K562 (cell line): ENCODE measurements around the gene ADORA2B. TPM values are rescaled to one million over a fixed set of nuclear protein-coding genes. Genes with fewer than 3 reads are reported as not detected.

Experiments used
- ATAC-seq: fragments of 200-7000 bp; cut with Tn5 transposase; 3 replicates; pipeline ENCODE4 v1.9.1; 2020; ENCODE audit warnings: moderate library complexity
- BruUV-seq: library from RNA; stranded (reverse); fragments of 400-500 nt; replicated peaks from 2 replicates; lab custom pipeline; 2021; lab: Mats Ljungman, UMichigan
- CTCF ChIA-PET: fragments of 300-600 bp; formaldehyde crosslinking; extraction: SDS; loops from one replicate; lab custom pipeline; 2021; ENCODE audit warnings: low intra/inter-chr PET ratio; lab: Yijun Ruan, JAX
- POLR2A ChIA-PET: fragments of 300-600, 350-650 bp; sonication (Branson Sonifier 250); formaldehyde crosslinking; extraction: SDS; loops from one replicate; lab custom pipeline; 2021; ENCODE audit warnings: antibody characterized with exemption, inconsistent platforms; lab: Yijun Ruan, JAX
- DNase-seq, 4 experiments: peaks; one replicate each; pipeline versions ENCODE4 v3.0.0 to v3.0.0-alpha.2; 2011 to 2018; ENCODE audit warnings: low spot score in 3 of 4, mixed read lengths in 3 of 4; ENCODE audit errors: extremely low read depth in 1 of 4
- FAIRE-seq: peaks from 2 replicates; lab custom pipeline; 2011; peaks lifted over from hg19 to GRCh38; lab: Jason Lieb, UNC
- H2AFZ ChIP-seq: 2 replicates; pipeline ENCODE4 v1.6.0; 2011; ENCODE audit warnings: low read depth, low read length, control low read depth, inconsistent platforms
- H3K27ac ChIP-seq: fragments of 200-600 bp; 3 replicates; pipeline ENCODE4 v1.8.0; 2011; ENCODE audit warnings: low read depth, mild to moderate bottlenecking, control low read depth, inconsistent platforms, low read length, moderate library complexity, mixed read lengths; ENCODE audit errors: extremely low read depth
- H3K27me3 ChIP-seq, 2 experiments: fragments of 300-600 bp in 1 of 2; 2 replicates in 1 of 2; 3 replicates in 1 of 2; pipeline versions ENCODE4 v1.6.0 to v1.8.0; 2011; ENCODE audit warnings: inconsistent platforms in 2 of 2, low read length in 2 of 2, mild to moderate bottlenecking in 1 of 2, mixed read lengths in 1 of 2, moderate library complexity in 1 of 2; ENCODE audit not compliant: control insufficient read depth in 2 of 2, insufficient read depth in 2 of 2
- H3K36me3 ChIP-seq: fragments of 300-600 bp; 3 replicates; pipeline ENCODE4 v1.8.0; 2011; ENCODE audit warnings: mild to moderate bottlenecking, low read length, inconsistent platforms; ENCODE audit not compliant: control insufficient read depth, insufficient read depth
- H3K4me1 ChIP-seq, 2 experiments: fragments of 200-600 bp in 1 of 2; replicated peaks in 1 of 2; 2 replicates in 1 of 2; 3 replicates in 1 of 2; pipeline versions ENCODE4 v1.5.1 to v1.8.0; 2011; ENCODE audit warnings: inconsistent platforms in 2 of 2, low read length in 2 of 2, mild to moderate bottlenecking in 1 of 2, mixed read lengths in 1 of 2, moderate library complexity in 1 of 2; ENCODE audit not compliant: control insufficient read depth in 2 of 2, insufficient read depth in 2 of 2
- H3K4me2 ChIP-seq: 2 replicates; pipeline ENCODE4 v1.6.1; 2011; ENCODE audit warnings: low read length, control low read depth, inconsistent platforms, mixed read lengths; ENCODE audit not compliant: insufficient read depth
- H3K4me3 ChIP-seq: fragments of 200-600 bp; sonication (generic), shearing (Covaris generic); 2 replicates; pipeline ENCODE4 v1.5.1; 2016; ENCODE audit warnings: control low read depth, inconsistent platforms
- H3K79me2 ChIP-seq: fragments of 200-600 bp; 3 replicates; pipeline ENCODE4 v1.8.0; 2011; ENCODE audit warnings: low read length, inconsistent platforms; ENCODE audit not compliant: control insufficient read depth, insufficient read depth
- H3K9ac ChIP-seq, 2 experiments: 2 replicates each; pipeline versions ENCODE4 v1.6.0 to v1.6.1; 2011; ENCODE audit warnings: low read depth in 2 of 2, low read length in 2 of 2, control low read depth in 1 of 2, inconsistent platforms in 1 of 2, mild to moderate bottlenecking in 1 of 2, mixed read lengths in 1 of 2; ENCODE audit not compliant: insufficient read depth in 1 of 2
- H3K9me1 ChIP-seq: one replicate; pipeline ENCODE4 v1.6.0; 2011; ENCODE audit warnings: inconsistent platforms, mild to moderate bottlenecking, low read length, moderate library complexity; ENCODE audit not compliant: control insufficient read depth, insufficient read depth
- H3K9me3 ChIP-seq: replicated peaks from 2 replicates; pipeline ENCODE4 v1.5.1; 2011; ENCODE audit warnings: low read depth, low read length, inconsistent platforms; ENCODE audit not compliant: control insufficient read depth, insufficient read depth
- H4K20me1 ChIP-seq: replicated peaks from 2 replicates; pipeline ENCODE4 v1.6.1; 2011; ENCODE audit warnings: low read length, inconsistent platforms, mixed read lengths; ENCODE audit not compliant: control insufficient read depth, insufficient read depth
- CBFA2T3 ChIP-seq: fragments of 450-650 bp; IDR thresholded peaks from 2 replicates; pipeline ENCODE4 v1.6.1; 2017
- EP300 ChIP-seq: IDR thresholded peaks from 2 replicates; pipeline ENCODE4 v1.6.1; 2012; ENCODE audit warnings: low read length, improper control_type of control experiment
- MAFG ChIP-seq: fragments of 450-650 bp; conservative IDR thresholded peaks from 2 replicates; pipeline ENCODE4 v1.6.1; 2016; ENCODE audit warnings: missing genetic modification characterization, missing compliant biosample characterization
- PRPF4 ChIP-seq: fragments of 200-400 bp; formaldehyde crosslinking; IDR thresholded peaks from one replicate; pipeline ENCODE4 v1.6.1; 2017; ENCODE audit warnings: low read length, low read depth, mild to moderate bottlenecking; ENCODE audit not compliant: insufficient read depth, poor library complexity, severe bottlenecking
- SMARCA4 ChIP-seq: fragments of 450-650 bp; IDR thresholded peaks from 2 replicates; pipeline ENCODE4 v1.6.1; 2016
- ZNF445 ChIP-seq: fragments of 250-450 bp; sonication (Bioruptor Pico); IDR thresholded peaks from 2 replicates; pipeline ENCODE4 v1.4.0; 2020; ENCODE audit warnings: low read depth, mild to moderate bottlenecking, moderate library complexity
- in situ Hi-C: fragments of 300-500 bp; cut with MboI; formaldehyde crosslinking; loops from 4 replicates; pipeline ENCODE4 v1.15.0; 2018; ENCODE audit warnings: inconsistent platforms, mixed read lengths
- intact Hi-C: fragments of 100-400 bp; cut with micrococcal nuclease; formaldehyde crosslinking; loops from 2 replicates; pipeline ENCODE4 v1.14.2; 2022
- polyA plus RNA-seq, 8 experiments: library from polyadenylated mRNA; depleted of rRNA in 4 of 8; stranded (reverse) in 5 of 8; unstranded in 3 of 8; fragments of >200 nt; fragmentation: Nextera tagmentation in 2 of 8; fragmentation: Illumina TruSeq in 1 of 8; extraction: Ambion mirVana in 2 of 8; extraction: Trizol in 1 of 8; gene quantifications; 2 replicates each; pipeline versions ENCODE4 v1.2.1 to v1.2.3, GENCODE V29; 2011 to 2014; ENCODE audit warnings: inconsistent platforms in 1 of 8, missing spikeins in 1 of 8
- total RNA-seq, 7 experiments: library from RNA; depleted of rRNA in 6 of 7; stranded (reverse); fragments of >200 nt in 6 of 7; fragmentation: Illumina TruSeq in 2 of 7; extraction: Trizol in 2 of 7; gene quantifications; 2 replicates each; pipeline versions ENCODE4 v1.2.1 to v1.2.3, GENCODE V29; 2011 to 2021; ENCODE audit warnings: low replicate concordance in 1 of 7
- TF ChIP-seq, protein P1 (sequence below), 2 experiments: fragments of 450-650 bp; conservative IDR thresholded peaks; 2 replicates each; pipeline ENCODE4 v1.6.1; 2017; ENCODE audit warnings: mild to moderate bottlenecking in 2 of 2, moderate library complexity in 2 of 2
- TF ChIP-seq, protein P2 (sequence below): sonication (generic); formaldehyde crosslinking; IDR thresholded peaks from 2 replicates; pipeline ENCODE4 v1.8.0; 2022; ENCODE audit warnings: mild to moderate bottlenecking, missing genetic modification reagents
- TF ChIP-seq, protein P3 (sequence below): fragments of 250-450 bp; sonication (Bioruptor Pico); IDR thresholded peaks from 2 replicates; pipeline ENCODE4 v1.8.0; 2021; ENCODE audit warnings: moderate library complexity, mild to moderate bottlenecking, inconsistent platforms

Gene ADORA2B
- total and polyA plus RNA-seq, 9 of the 15 experiments (the other 6 are each of a cell fraction or from before 2014, with no cell fraction given) = 6.4 to 16.6 (median 10.5) TPM

DNA sequence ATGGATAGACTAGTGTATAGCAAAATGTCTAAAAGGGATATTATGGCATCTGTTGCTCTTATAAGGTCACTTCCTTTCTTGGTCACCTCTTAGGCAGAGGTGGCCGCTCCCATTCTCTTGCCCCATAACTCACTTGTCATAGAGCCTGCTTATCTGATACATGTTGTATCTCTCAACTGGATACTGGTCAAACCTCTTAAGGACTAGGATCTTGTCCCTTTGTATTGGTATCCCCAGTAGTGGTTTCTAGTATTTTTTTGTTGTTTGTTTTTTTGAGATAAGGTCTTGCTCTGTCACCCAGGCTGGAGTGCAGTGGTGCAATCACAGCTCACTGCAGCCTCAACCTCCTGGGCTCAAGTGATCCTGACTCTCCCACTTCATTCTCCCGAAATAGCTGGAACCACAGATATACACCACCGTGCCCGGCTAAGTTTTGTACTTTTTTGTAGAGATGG, 27.6 kb downstream of the ADORA2B start (continued):
- TF ChIP-seq, protein P1, sequence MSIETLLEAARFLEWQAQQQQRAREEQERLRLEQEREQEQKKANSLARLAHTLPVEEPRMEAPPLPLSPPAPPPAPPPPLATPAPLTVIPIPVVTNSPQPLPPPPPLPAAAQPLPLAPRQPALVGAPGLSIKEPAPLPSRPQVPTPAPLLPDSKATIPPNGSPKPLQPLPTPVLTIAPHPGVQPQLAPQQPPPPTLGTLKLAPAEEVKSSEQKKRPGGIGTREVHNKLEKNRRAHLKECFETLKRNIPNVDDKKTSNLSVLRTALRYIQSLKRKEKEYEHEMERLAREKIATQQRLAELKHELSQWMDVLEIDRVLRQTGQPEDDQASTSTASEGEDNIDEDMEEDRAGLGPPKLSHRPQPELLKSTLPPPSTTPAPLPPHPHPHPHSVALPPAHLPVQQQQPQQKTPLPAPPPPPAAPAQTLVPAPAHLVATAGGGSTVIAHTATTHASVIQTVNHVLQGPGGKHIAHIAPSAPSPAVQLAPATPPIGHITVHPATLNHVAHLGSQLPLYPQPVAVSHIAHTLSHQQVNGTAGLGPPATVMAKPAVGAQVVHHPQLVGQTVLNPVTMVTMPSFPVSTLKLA (conservative IDR thresholded peaks at IDR 0.05) = peak in 1 of 2 experiments; percentile 31; a peak in 1 of 4 replicates
- TF ChIP-seq SMARCA4 = peak; percentile 49
- TF ChIP-seq ZNF445 (CRISPR knock-in tag) = peak; percentile 94
- peak; percentile 43 for TF ChIP-seq MAFG
- TF ChIP-seq CBFA2T3 = peak; percentile 64
- TF ChIP-seq PRPF4 = no peak
- peak; percentile 29; the same call in 1 of the 2 replicates for TF ChIP-seq EP300

DNA sequence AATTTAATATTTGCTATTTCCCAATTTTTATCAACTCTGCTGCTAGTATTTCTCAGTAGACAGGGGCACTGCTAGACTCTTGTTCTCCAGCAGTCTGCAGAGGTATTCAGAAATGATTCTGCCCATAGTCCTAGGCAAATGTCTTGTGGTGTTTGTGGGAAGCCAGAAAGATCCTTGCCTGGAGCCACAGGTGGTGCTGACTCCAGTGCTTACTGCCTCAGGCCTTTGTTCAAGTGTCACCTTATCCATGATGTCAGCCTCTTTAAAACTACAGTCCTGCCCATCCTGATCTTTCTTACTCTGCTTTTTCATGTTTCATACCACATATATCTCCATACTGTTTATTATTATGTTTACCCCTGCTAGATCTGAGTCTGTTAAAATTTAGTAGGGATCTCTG, 28.1 kb downstream of the ADORA2B start:
- H4K20me1 ChIP-seq = no peaks in the 10 kb centered on the region
- H3K4me3 ChIP-seq = no peak overlapping the region
- no peak for ATAC-seq
- ChIA-PET CTCF (no interaction called here), POLR2A (no interaction called here)
- TF ChIP-seq, protein P2, sequence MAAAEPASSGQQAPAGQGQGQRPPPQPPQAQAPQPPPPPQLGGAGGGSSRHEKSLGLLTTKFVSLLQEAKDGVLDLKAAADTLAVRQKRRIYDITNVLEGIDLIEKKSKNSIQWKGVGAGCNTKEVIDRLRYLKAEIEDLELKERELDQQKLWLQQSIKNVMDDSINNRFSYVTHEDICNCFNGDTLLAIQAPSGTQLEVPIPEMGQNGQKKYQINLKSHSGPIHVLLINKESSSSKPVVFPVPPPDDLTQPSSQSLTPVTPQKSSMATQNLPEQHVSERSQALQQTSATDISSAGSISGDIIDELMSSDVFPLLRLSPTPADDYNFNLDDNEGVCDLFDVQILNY (CRISPR knock-in tag) = no peak
- TF ChIP-seq, protein P3, sequence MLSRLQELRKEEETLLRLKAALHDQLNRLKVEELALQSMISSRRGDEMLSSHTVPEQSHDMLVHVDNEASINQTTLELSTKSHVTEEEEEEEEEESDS = no peak
- no peak for DNase-seq
- no peaks in the 10 kb centered on the region for H3K9me3 ChIP-seq
- no peak overlapping the region for H3K9ac ChIP-seq
- no peak overlapping the region for H3K27ac ChIP-seq
- intact Hi-C loops (no loop called here), in situ Hi-C loops (loop anchor here (25.0 kb wide), 1 partner anchor 711 kb away; the partner anchor contains the start of gene PMP22)
- no peak for FAIRE-seq
- BruUV-seq = no TSS peak
- no peak overlapping the region for H3K4me2 ChIP-seq
- H3K27me3 ChIP-seq = no peaks in the 10 kb centered on the region
- H3K9me1 ChIP-seq = no peaks in the 10 kb centered on the region
- peaks cover 35% of the 10 kb centered on the region for H3K79me2 ChIP-seq
- peaks cover 32% of the 10 kb centered on the region; the same call in 2 of the 3 replicates for H3K36me3 ChIP-seq
- peaks cover 14 to 37% of the 10 kb centered on the region in 2 experiments for H3K4me1 ChIP-seq
- no peak overlapping the region for H2AFZ ChIP-seq
